NOMO-1 treated with dmso at 0.1 percent for 144 hours (cell line): ENCODE data around the gene RSBN1.
"Not testable (repeated sequence)": the region's sequence is repeated elsewhere in the genome, so short reads cannot be mapped to it uniquely, and the experiment has no call there.

Experiments
- DNase-seq: peaks from one replicate; lab custom pipeline; 2025; ENCODE audit not compliant: unreplicated experiment; lab: John Stamatoyannopoulos, UW

The RSBN1 gene

GRCh38 chr1:113749402-113749801, 62.9 kb downstream of the RSBN1 start:
- no peak for DNase-seq

- no peak for DNase-seq
Measured at GRCh38 chr1:113747376-113747775, 64.9 kb downstream of the RSBN1 start.

- DNase-seq = no peak
Measured at GRCh38 chr1:113745425-113745824, 66.9 kb downstream of the RSBN1 start.

DNA sequence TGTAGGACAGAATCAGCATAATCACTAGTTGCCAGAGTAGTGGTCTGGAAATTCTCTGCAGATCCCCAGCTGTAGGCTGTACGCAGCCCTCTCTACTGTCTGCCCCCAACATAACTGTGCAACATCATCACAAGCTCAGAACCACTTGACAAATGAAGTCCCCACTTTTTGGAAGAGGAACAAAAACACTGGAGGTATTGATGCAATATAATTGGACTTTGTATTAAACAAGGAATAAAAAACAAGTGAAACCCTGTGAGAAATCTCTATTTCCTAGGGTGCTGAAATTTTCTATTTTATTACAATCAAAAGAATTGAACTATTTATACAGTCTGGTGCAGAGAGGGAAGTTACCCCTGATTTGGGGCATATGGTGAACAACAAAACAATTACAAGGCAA, 68.2 kb downstream of the RSBN1 start:
- DNase-seq = no peak

DNA sequence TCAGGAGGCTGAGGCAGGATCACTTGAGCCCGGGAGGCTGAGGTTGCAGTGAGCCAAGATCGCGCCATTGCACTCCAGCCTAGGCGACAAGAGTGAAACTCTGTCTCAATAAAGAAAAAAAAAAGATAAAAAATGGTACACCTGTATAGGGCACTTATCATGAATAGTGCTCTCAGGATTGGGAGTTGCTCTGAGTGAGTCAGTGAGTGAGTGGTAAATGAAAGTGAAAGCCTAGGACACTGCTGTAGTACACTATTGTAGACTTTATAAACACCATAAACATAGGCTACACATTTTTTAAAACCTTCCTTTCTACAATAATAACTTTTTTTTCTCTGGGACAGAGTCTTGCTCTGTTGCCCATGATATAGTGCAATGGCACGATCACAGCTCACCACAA, 69.8 kb downstream of the RSBN1 start:
- DNase-seq = no peak

DNA sequence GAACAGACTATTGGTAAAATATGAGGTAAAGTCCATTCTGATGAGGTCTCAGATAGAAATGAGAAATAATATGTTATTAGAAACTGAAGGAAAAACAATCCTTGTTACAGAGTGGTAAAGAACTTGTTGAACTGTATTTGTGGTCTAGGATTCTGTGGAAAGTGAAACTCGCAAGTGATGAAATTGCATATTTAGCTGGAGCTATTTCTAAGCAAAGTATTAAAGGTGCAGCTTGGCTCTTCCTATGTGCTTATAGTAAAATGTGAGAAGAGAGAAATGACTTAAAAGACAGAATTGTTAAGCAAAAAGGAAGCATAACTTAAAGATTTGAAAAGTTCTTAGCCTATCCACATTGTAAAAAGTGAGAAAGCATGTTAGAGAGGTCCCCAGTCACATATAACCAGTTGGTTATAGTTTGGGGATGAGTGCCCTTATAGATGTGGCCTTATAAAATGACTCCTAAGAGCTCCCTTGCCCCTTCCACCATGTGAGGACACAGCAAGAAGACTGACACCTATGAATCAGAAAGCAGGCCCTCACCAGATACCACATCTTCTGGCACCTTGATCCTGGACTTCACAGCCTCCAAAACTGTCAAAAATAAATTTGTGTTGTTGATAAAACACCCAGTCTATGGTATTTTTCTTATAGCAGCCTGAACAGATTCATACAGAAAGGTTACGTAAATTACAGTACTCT, 77.8 kb downstream of the RSBN1 start:
- no peak for DNase-seq

DNA sequence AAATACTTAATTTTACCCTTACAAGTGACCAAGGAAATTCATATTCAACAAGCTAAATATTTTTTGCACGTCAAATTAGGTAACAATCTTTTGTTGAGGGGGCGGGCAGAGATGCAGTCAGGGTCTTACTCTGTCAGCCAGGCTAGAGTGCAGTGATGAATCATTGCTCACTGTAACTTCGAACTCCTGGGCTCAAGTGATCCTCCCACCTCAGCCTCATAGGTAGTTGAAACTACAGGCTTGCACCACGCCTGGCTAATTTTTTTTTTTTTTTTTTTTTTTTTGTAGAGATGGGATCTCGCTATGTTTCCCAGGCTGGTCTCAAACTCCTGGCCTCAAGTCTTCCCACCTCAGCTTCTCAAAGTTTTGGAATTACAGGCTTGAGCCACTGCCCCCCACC, 79.5 kb downstream of the RSBN1 start:
- DNase-seq = no peak

DNA sequence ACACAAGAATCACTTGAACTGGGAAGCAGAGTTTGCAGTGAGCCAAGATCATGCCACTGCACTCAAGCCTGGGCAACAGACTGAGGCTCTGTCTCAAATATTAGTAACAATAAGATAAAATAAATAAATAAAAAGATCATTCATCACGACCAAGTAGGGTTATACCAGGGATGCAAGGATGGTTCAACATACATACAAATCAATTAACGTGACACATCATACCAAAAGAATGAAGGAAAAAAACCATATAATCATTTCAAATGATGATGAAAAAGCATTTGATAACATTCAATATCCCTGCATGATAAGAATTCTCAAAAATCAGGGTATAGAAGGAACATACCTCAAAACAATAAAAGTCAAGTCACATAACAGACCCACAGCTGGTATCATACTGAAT, 91.3 kb downstream of the RSBN1 start:
- DNase-seq = no peak

- DNase-seq = not testable (repeated sequence)
Measured at GRCh38 chr1:113718621-113719020, 93.7 kb downstream of the RSBN1 start.

DNA sequence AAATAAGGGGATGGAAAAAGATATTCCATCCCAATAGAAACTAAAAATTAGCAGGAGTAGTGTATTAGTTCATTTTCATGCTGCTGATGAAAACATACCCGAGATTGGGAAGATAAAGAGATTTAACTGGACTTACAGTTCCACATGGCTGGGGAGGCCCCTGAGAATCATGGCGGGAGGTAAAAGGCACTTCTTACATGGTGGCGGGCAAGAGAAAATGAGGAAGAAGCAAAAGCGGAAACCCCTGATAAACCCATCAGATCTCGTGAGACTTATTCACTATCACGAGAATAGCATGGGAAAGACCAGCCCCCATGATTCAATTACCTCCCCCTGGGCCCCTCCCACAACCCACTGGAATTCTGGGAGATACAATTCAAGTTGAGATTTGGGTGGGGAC, 94.8 kb downstream of the RSBN1 start:
- DNase-seq = not testable (repeated sequence)

DNA sequence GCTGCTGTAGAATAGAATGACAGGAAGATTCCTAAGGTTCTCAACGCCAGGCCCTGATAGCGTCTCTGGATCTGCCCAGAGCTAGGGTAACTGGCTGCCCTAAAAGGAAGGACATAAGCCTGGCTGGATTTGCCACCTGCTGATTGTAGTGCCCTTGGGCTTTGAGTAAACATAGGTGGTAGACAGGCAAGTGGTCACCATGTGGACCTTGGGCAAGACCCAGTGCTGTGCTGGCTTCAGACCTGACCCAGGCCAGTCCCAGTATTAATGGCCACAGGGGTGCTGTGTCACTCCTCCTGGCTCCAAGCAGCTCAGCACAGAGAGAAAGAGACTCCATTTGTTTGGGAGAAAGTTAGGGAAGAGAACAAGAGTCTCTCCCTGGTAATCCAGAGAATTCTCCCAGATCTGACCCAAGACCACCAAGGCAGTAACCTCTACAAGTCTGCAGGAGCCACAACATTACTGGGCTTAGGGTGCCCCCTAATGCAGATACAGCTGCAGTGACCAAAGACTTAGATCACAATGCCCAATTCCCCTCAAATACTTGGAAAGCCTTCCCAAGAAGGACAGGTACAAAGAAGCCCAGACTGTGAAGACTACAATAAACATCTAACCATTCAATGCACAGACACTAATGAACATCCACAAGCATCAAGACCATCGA, 97.5 kb downstream of the RSBN1 start:
- DNase-seq = no peak
